ENCODE data around the gene SPECC1.
"Not testable (repeated sequence)": the region's sequence is repeated elsewhere in the genome, so short reads cannot be mapped to it uniquely, and the experiment has no call there.

The SPECC1 gene

GRCh38 chr17:20094777-20095176 is 85.6 kb downstream of the SPECC1 start:
- no peak for DNase-seq (ENCODE audit: low spot score)

GRCh38 chr17:20095336-20096080 is 86.3 kb downstream of the SPECC1 start:
- DNase-seq (ENCODE audit: low spot score), result no peak

GRCh38 chr17:20096430-20096829 is 87.3 kb downstream of the SPECC1 start:
- no peak for DNase-seq (ENCODE audit: low spot score)

- no peak for DNase-seq (ENCODE audit: low spot score)
These were observed 88.2 kb downstream of the SPECC1 start for GRCh38 chr17:20097330-20097729.

GRCh38 chr17:20098314-20098713 is 89.2 kb downstream of the SPECC1 start:
- DNase-seq (ENCODE audit: low spot score), result no peak

- DNase-seq (ENCODE audit: low spot score), result not testable (repeated sequence)
These were observed 91.6 kb downstream of the SPECC1 start for GRCh38 chr17:20100806-20101205.

GRCh38 chr17:20103454-20104446 is 94.6 kb downstream of the SPECC1 start:
- DNase-seq (ENCODE audit: low spot score), result no peak

- DNase-seq (ENCODE audit: low spot score), result no peak
These were observed 96.6 kb downstream of the SPECC1 start for GRCh38 chr17:20105539-20106280.

- not testable (repeated sequence) for DNase-seq (ENCODE audit: low spot score)
These were observed 97.3 kb downstream of the SPECC1 start for GRCh38 chr17:20106446-20106845.

GRCh38 chr17:20109076-20109475 is 99.9 kb downstream of the SPECC1 start:
- no peak for DNase-seq (ENCODE audit: low spot score)

GRCh38 chr17:20111538-20111937 is 102.4 kb downstream of the SPECC1 start:
- no peak for DNase-seq (ENCODE audit: low spot score)

GRCh38 chr17:20114466-20114865 is 105.3 kb downstream of the SPECC1 start:
- no peak for DNase-seq (ENCODE audit: low spot score)

GRCh38 chr17:20116683-20117309 is 107.6 kb downstream of the SPECC1 start:
- peak; percentile 39 for DNase-seq (ENCODE audit: low spot score)

- DNase-seq (ENCODE audit: low spot score), result no peak
These were observed 109.1 kb downstream of the SPECC1 start for GRCh38 chr17:20118280-20118679.

- no peak for DNase-seq (ENCODE audit: low spot score)
These were observed 111.7 kb downstream of the SPECC1 start for GRCh38 chr17:20120836-20121235.

- peak; percentile 72 for DNase-seq (ENCODE audit: low spot score)
These were observed 112.4 kb downstream of the SPECC1 start for GRCh38 chr17:20121359-20122253.

- DNase-seq (ENCODE audit: low spot score), result no peak
These were observed 113.2 kb downstream of the SPECC1 start for GRCh38 chr17:20122254-20122879.

GRCh38 chr17:20123209-20123608 is 114.0 kb downstream of the SPECC1 start:
- DNase-seq (ENCODE audit: low spot score), result no peak

- DNase-seq (ENCODE audit: low spot score), result no peak
These were observed 116.6 kb downstream of the SPECC1 start for GRCh38 chr17:20125724-20126123.

- no peak for DNase-seq (ENCODE audit: low spot score)
These were observed 118.3 kb downstream of the SPECC1 start for GRCh38 chr17:20127360-20128035.

Data from germinal center (tissue), 1 donor.